CD4-positive, CD25-positive, alpha-beta regulatory T cell (primary cell): ENCODE data around the gene SSUH2. TPM values are rescaled to one million over a fixed set of nuclear protein-coding genes. Genes with fewer than 3 reads are reported as not detected.

ENCODE experiments used
- ATAC-seq, 2 donors: fragments of 150-1000 bp; cut with Tn5 transposase; one replicate each; pipeline ENCODE4 v1.10.0; 2021; ENCODE audit warnings: low read depth in 2 of 2, moderate number of reproducible peaks in 2 of 2, moderate library complexity in 1 of 2
- DNase-seq, 3 donors: peaks; one replicate each; pipeline versions ENCODE4 v3.0.0 to v3.0.0-alpha.2; 2012 to 2022; ENCODE audit warnings: mixed read lengths in 1 of 3
- H3K27ac ChIP-seq: one replicate; pipeline ENCODE4 v1.7.0; 2013; ENCODE audit warnings: mild to moderate bottlenecking, low read length; ENCODE audit not compliant: insufficient read depth, poor library complexity, severe bottlenecking
- H3K27me3 ChIP-seq: one replicate; pipeline ENCODE4 v1.7.0; 2013; ENCODE audit warnings: low read length; ENCODE audit not compliant: control insufficient read depth, insufficient read depth
- H3K36me3 ChIP-seq: one replicate; pipeline ENCODE4 v1.7.0; 2013; ENCODE audit warnings: mild to moderate bottlenecking, low read length, moderate library complexity; ENCODE audit not compliant: control insufficient read depth, insufficient read depth
- H3K4me1 ChIP-seq: 2 replicates; pipeline ENCODE4 v1.7.0; 2013; ENCODE audit warnings: mild to moderate bottlenecking, low read length; ENCODE audit not compliant: insufficient read depth, control insufficient read depth, poor library complexity, severe bottlenecking
- H3K4me3 ChIP-seq: one replicate; pipeline ENCODE4 v1.7.0; 2013; ENCODE audit warnings: low read depth, mild to moderate bottlenecking, low read length, moderate library complexity
- H3K9me3 ChIP-seq, 2 experiments: 1 replicate in 1 of 2; 2 replicates in 1 of 2; pipeline ENCODE4 v1.7.0; 2013; ENCODE audit warnings: low read length in 2 of 2, mild to moderate bottlenecking in 1 of 2, moderate library complexity in 1 of 2; ENCODE audit not compliant: control insufficient read depth in 2 of 2
- H3K27ac Mint-ChIP-seq, 3 donors: one replicate each; pipeline ENCODE4 v1.8.0; 2020 to 2022; ENCODE audit warnings: mild to moderate bottlenecking in 3 of 3, mixed read lengths in 3 of 3, moderate library complexity in 2 of 3
- H3K27me3 Mint-ChIP-seq: one replicate; pipeline ENCODE4 v1.8.0; 2022; ENCODE audit warnings: mild to moderate bottlenecking, mixed read lengths
- H3K36me3 Mint-ChIP-seq: one replicate; pipeline ENCODE4 v1.8.0; 2020; ENCODE audit warnings: mixed read lengths
- H3K4me1 Mint-ChIP-seq, 4 donors: one replicate each; pipeline ENCODE4 v1.8.0; 2020 to 2022; ENCODE audit warnings: mixed read lengths in 4 of 4, mild to moderate bottlenecking in 1 of 4
- H3K4me3 Mint-ChIP-seq, 4 donors: one replicate each; pipeline ENCODE4 v1.8.0; 2020 to 2022; ENCODE audit warnings: mild to moderate bottlenecking in 4 of 4, mixed read lengths in 4 of 4, moderate library complexity in 3 of 4
- H3K9me3 Mint-ChIP-seq, 7 donors: one replicate each; pipeline ENCODE4 v1.8.0; 2020 to 2022; ENCODE audit warnings: mixed read lengths in 7 of 7, mild to moderate bottlenecking in 3 of 7, moderate library complexity in 2 of 7
- polyA plus RNA-seq, 4 donors: library from polyadenylated mRNA; unstranded; fragments of 300-500 nt; fragmentation: Illumina TruSeq; gene quantifications; one replicate each; pipeline ENCODE4 v1.2.3, GENCODE V29; 2021
- total RNA-seq: library from RNA; stranded (reverse); gene quantifications from one replicate; pipeline ENCODE4 v1.2.3, GENCODE V29; 2022

Gene SSUH2
- total and polyA plus RNA-seq, 5 donors from 2014 or later: not detected

DNA sequence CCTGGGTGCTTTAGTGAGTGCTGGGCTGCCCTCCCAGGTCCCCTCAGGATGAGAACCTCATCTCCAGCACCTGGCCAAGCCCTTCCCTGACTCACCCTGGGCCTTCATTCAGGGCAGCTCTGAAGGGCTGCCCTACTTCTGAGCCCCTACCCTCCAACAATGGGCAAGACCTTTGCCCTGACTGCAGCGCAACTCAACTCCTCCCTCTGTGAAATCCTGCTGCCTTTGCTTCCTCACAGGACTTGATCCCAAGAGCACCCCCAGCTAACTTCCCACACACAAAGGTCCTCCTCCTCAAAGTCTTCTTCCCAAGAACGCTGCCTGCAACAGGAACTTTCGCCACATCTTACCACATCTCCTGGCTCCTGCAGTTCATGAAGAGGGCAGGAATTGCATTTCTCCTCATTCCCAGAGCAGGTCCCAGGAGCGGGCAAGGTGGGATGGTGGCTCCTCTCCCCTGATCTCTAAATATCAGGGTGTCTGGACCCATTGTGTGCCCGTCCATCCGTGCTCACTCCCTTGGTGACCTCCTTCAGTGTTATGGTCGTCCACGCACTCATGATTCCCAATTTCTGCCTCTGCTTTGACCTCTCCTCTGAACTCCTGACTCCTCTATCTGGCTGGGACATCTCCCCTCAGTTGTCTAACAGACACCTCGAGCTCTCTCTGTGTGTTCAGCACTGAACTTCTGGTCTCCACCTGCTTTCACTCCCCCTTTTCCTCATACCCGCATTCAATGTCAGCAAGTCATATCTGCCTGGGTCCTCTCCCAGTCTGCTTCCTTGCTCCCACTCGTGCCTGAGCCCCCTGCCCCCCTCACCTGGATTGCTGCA is 4.5 kb upstream of the SSUH2 start:
- Mint-ChIP-seq H3K9me3 (peaks cover 0 to 2% (median 0%) of the 10 kb centered on the region in 7 donors), H3K4me3 (no peak overlapping the region), H3K4me1 (peaks cover 0 to 1% (median 0%) of the 10 kb centered on the region in 4 donors), H3K27ac (no peak overlapping the region), H3K36me3 (no peaks in the 10 kb centered on the region), H3K27me3 (peaks cover 30% of the 10 kb centered on the region)
- peaks cover 4% of the 10 kb centered on the region for H3K27me3 ChIP-seq
- H3K4me3 ChIP-seq: no peak overlapping the region
- no peak overlapping the region for H3K27ac ChIP-seq
- H3K36me3 ChIP-seq: no peaks in the 10 kb centered on the region
- H3K4me1 ChIP-seq: no peaks in the 10 kb centered on the region
- H3K9me3 ChIP-seq: peaks cover 0 to 2% of the 10 kb centered on the region in 2 experiments
- no peak for ATAC-seq
- no peak for DNase-seq

GRCh38 chr3:8647137-8647985 is 2.8 kb upstream of the SSUH2 start:
- DNase-seq: no peak
- Histone ChIP-seq H3K27me3 (peaks cover 4% of the 10 kb centered on the region), H3K9me3 (no peaks in the 10 kb centered on the region), H3K4me3 (no peak overlapping the region), H3K27ac (no peak overlapping the region), H3K4me1 (no peaks in the 10 kb centered on the region), H3K36me3 (no peaks in the 10 kb centered on the region)
- Mint-ChIP-seq H3K36me3 (no peaks in the 10 kb centered on the region), H3K9me3 (no peaks in the 10 kb centered on the region), H3K4me3 (no peak overlapping the region), H3K27ac (no peak overlapping the region), H3K27me3 (peaks cover 29% of the 10 kb centered on the region), H3K4me1 (peaks cover 0 to 3% (median 0%) of the 10 kb centered on the region in 4 donors)
- ATAC-seq: no peak

DNA sequence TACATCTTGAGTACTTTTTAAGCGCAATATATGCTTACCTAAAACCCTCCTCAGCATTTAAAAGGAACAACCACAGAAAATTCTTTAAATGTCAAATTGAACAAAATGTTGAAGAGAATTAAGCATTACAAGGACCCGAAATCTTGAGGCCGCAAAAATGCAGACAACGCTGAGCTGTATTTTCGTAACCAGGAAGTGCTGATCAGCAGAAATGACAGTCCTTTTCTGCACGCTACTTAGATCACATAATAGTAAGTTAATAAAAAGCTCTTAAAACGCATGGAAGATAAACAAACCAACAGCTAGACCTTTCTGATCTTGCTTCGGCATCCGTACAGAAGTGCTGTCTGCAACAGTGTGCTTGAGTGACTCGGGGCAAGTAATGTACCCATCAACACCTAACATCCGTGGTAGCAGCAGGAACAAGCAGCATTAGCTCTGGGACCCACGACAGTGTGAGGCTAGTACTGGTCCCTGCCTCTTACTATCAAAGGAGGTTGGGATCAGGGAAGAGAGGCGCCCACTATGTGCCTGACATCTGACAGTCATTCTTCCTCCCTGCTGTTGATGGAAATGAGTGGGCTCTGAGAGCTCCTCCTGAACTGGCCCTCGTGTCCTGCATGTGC is 1.8 kb upstream of the SSUH2 start:
- Histone ChIP-seq H3K9me3 (no peaks in the 10 kb centered on the region), H3K27me3 (peaks cover 4% of the 10 kb centered on the region), H3K27ac (no peak overlapping the region), H3K36me3 (no peaks in the 10 kb centered on the region), H3K4me1 (no peaks in the 10 kb centered on the region), H3K4me3 (no peak overlapping the region)
- Mint-ChIP-seq H3K9me3 (no peaks in the 10 kb centered on the region), H3K27ac (no peak overlapping the region), H3K36me3 (no peaks in the 10 kb centered on the region), H3K4me1 (peaks cover 0 to 3% (median 0%) of the 10 kb centered on the region in 4 donors), H3K27me3 (peaks cover 27% of the 10 kb centered on the region), H3K4me3 (no peak overlapping the region)
- no peak for DNase-seq
- ATAC-seq: no peak

GRCh38 chr3:8645712-8646111 is 1.1 kb upstream of the SSUH2 start:
- H3K4me1 ChIP-seq: no peaks in the 10 kb centered on the region
- Mint-ChIP-seq H3K4me1 (peaks cover 0 to 3% (median 0%) of the 10 kb centered on the region in 4 donors), H3K36me3 (no peaks in the 10 kb centered on the region), H3K27ac (no peak overlapping the region), H3K9me3 (no peaks in the 10 kb centered on the region), H3K4me3 (no peak overlapping the region), H3K27me3 (peaks cover 27% of the 10 kb centered on the region)
- DNase-seq (no peak), ATAC-seq (no peak)
- no peak overlapping the region for H3K4me3 ChIP-seq
- no peaks in the 10 kb centered on the region for H3K36me3 ChIP-seq
- H3K9me3 ChIP-seq: no peaks in the 10 kb centered on the region
- no peak overlapping the region for H3K27ac ChIP-seq
- peaks cover 4% of the 10 kb centered on the region for H3K27me3 ChIP-seq

DNA sequence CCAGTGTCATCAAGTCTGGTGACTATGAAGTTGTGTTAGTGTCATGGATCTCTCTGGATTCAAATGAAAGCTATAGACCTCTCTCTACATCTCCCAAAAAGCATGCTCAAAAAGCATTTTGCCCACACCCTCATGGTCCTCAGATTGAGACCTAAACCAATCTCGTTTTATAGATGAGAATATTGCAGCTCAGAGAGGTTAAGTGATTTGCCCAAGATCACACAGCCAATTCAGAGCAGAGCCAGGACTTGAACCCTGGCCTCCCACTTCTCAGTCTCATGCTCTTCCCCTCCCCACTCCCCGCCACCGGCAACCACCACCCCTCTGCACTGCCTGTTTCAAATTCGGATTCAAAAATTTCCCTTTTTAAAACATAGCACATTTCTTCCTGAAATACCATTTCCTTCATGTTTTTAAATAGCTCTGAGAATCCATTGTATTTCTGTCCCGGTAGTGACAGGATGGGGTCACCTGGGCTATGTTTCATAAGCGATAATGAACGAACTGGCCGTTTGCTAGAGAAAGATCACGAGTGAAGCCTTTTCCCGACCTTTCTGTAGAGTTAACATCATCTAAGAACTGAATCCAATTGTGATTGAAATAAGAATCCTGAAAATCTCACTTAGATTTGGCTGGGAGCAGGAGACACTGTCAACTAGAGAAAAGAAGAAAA is 769 bp downstream of the SSUH2 start:
- no peak overlapping the region for H3K27ac ChIP-seq
- H3K9me3 ChIP-seq: no peaks in the 10 kb centered on the region
- ATAC-seq (no peak), DNase-seq (no peak)
- no peaks in the 10 kb centered on the region for H3K36me3 Mint-ChIP-seq
- no peak overlapping the region for H3K27ac Mint-ChIP-seq
- H3K9me3 Mint-ChIP-seq: peaks cover 0 to 5% (median 0%) of the 10 kb centered on the region in 7 donors
- no peak overlapping the region for H3K4me3 Mint-ChIP-seq
- H3K36me3 ChIP-seq: no peaks in the 10 kb centered on the region
- H3K27me3 ChIP-seq: peaks cover 4% of the 10 kb centered on the region
- H3K4me3 ChIP-seq: no peak overlapping the region
- H3K4me1 ChIP-seq: no peaks in the 10 kb centered on the region
- peaks cover 0 to 3% (median 0%) of the 10 kb centered on the region in 4 donors for H3K4me1 Mint-ChIP-seq
- H3K27me3 Mint-ChIP-seq: peaks cover 24% of the 10 kb centered on the region

- Histone ChIP-seq H3K27ac (no peak overlapping the region), H3K9me3 (no peaks in the 10 kb centered on the region), H3K36me3 (no peaks in the 10 kb centered on the region), H3K4me3 (no peak overlapping the region), H3K4me1 (no peaks in the 10 kb centered on the region), H3K27me3 (peaks cover 4% of the 10 kb centered on the region)
- Mint-ChIP-seq H3K4me3 (no peak overlapping the region), H3K9me3 (peaks cover 0 to 5% (median 0%) of the 10 kb centered on the region in 7 donors), H3K27ac (no peak overlapping the region), H3K4me1 (peaks cover 0 to 3% (median 0%) of the 10 kb centered on the region in 4 donors), H3K36me3 (no peaks in the 10 kb centered on the region), H3K27me3 (peaks cover 30% of the 10 kb centered on the region)
- DNase-seq: no peak
- ATAC-seq: no peak
Measured at GRCh38 chr3:8642001-8642400, 2.6 kb downstream of the SSUH2 start.

DNA sequence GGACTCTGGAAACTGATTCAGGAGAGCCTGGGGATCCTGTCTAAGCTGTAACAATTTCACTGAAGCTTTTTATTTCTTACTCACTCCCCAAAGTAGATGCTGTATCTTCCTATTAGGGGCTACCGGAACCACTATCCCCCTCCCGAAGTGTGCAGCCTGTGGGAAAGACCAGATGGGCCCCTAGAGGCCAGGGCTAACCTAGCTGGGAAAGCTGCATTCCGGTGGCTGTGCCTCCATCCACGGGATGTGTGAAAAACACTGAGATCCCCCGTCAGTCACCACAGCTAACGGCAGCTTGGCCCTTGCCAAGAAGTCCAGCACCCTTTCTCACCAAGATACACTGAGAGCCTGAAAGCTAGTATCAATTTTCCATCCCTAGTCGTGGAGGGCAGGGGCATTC is 3.1 kb downstream of the SSUH2 start:
- Histone ChIP-seq H3K27ac (no peak overlapping the region), H3K9me3 (no peaks in the 10 kb centered on the region), H3K4me3 (no peak overlapping the region), H3K27me3 (peaks cover 4% of the 10 kb centered on the region), H3K4me1 (no peaks in the 10 kb centered on the region), H3K36me3 (no peaks in the 10 kb centered on the region)
- no peak overlapping the region for H3K4me3 Mint-ChIP-seq
- DNase-seq: no peak
- no peaks in the 10 kb centered on the region for H3K36me3 Mint-ChIP-seq
- H3K9me3 Mint-ChIP-seq: peaks cover 0 to 5% (median 0%) of the 10 kb centered on the region in 7 donors
- no peak for ATAC-seq
- H3K27me3 Mint-ChIP-seq: peaks cover 29% of the 10 kb centered on the region
- H3K27ac Mint-ChIP-seq: no peak overlapping the region
- peaks cover 0 to 3% (median 0%) of the 10 kb centered on the region in 4 donors for H3K4me1 Mint-ChIP-seq
